ENCODE results near the gene COL8A1.

DNA sequence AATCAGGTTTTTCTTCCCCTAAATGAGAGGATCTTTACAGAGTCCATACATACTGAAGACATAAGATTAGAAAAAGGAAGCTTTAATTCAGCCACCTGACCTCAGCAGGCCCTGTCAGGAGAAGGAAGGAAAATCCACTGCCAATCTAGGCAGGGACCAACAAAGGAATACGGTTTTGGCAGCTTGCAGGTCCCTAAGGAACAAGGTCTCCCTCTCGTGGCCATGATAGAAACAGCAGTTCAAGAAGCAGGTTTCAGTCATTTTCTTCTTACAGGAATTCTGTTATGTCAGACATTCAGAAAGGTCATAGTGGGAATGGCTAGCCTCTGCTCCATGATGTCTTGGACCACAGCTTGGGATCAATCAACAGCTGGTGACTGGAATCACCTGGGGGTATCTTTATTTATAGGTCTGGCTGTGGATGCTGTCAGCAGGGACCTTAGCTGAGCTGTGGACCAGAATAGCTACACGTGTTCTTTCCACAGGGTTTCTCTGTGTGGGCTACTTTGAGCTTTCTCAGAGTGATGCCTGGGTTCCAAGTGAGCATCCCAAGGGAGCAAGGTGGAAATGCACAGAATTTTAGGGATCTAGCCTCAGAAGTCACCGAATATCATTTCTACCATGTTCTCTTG, 169.9 kb downstream of the COL8A1 start:
- TF ChIP-seq POLR2AphosphoS5 (IDR thresholded peaks at IDR 0.05) (peak in 1 of 2 donors; percentile 27), EP300 (IDR thresholded peaks at IDR 0.05) (no peak)
- TF ChIP-seq, protein P1, sequence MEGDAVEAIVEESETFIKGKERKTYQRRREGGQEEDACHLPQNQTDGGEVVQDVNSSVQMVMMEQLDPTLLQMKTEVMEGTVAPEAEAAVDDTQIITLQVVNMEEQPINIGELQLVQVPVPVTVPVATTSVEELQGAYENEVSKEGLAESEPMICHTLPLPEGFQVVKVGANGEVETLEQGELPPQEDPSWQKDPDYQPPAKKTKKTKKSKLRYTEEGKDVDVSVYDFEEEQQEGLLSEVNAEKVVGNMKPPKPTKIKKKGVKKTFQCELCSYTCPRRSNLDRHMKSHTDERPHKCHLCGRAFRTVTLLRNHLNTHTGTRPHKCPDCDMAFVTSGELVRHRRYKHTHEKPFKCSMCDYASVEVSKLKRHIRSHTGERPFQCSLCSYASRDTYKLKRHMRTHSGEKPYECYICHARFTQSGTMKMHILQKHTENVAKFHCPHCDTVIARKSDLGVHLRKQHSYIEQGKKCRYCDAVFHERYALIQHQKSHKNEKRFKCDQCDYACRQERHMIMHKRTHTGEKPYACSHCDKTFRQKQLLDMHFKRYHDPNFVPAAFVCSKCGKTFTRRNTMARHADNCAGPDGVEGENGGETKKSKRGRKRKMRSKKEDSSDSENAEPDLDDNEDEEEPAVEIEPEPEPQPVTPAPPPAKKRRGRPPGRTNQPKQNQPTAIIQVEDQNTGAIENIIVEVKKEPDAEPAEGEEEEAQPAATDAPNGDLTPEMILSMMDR (IDR thresholded peaks at IDR 0.05): peak; percentile 70 to 86 (median 71)

Measured in esophagus muscularis mucosa (tissue), 4 donors.